GM12864 (cell line): ENCODE data around the gene RPS27L.
"Not testable (repeated sequence)": the region's sequence is repeated elsewhere in the genome, so short reads cannot be mapped to it uniquely, and the experiment has no call there.

Experiments used
- DNase-seq: peaks from one replicate; pipeline ENCODE4 v3.0.0-alpha.2; 2011; ENCODE audit warnings: low read depth
- H3K4me3 ChIP-seq: 2 replicates; pipeline ENCODE4 v1.5.1; 2011; ENCODE audit warnings: mild to moderate bottlenecking, low read depth, low read length, control low read depth
- TF ChIP-seq, protein P1 (sequence below): IDR thresholded peaks from 2 replicates; pipeline ENCODE4 v1.5.1; 2011; ENCODE audit warnings: low read depth, mild to moderate bottlenecking, moderate library complexity, low read length, control low read depth, inconsistent platforms; ENCODE audit errors: missing control alignments

The RPS27L gene

DNA sequence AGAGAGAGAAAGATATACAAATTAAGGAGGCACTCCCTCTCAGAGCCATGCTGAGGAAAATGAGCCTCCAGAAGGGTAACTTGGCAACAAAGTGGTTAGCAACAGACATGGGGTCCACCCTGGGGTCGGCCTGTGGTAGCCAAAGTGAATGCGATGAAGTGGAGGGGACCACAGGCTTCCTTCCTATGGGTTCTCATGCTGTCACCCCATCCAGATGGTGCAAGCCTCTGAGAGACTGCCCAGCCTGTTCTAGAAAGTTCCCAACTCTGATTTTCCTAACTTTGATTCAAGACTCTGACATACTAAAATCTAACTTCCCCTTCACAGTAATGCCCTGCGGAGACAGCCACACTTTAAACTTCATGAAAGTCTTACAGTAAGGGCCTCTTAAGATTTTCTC is 53.9 kb downstream of the RPS27L start:
- no peak for DNase-seq
- TF ChIP-seq, protein P1, sequence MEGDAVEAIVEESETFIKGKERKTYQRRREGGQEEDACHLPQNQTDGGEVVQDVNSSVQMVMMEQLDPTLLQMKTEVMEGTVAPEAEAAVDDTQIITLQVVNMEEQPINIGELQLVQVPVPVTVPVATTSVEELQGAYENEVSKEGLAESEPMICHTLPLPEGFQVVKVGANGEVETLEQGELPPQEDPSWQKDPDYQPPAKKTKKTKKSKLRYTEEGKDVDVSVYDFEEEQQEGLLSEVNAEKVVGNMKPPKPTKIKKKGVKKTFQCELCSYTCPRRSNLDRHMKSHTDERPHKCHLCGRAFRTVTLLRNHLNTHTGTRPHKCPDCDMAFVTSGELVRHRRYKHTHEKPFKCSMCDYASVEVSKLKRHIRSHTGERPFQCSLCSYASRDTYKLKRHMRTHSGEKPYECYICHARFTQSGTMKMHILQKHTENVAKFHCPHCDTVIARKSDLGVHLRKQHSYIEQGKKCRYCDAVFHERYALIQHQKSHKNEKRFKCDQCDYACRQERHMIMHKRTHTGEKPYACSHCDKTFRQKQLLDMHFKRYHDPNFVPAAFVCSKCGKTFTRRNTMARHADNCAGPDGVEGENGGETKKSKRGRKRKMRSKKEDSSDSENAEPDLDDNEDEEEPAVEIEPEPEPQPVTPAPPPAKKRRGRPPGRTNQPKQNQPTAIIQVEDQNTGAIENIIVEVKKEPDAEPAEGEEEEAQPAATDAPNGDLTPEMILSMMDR: no peak
- H3K4me3 ChIP-seq: no peak overlapping the region

DNA sequence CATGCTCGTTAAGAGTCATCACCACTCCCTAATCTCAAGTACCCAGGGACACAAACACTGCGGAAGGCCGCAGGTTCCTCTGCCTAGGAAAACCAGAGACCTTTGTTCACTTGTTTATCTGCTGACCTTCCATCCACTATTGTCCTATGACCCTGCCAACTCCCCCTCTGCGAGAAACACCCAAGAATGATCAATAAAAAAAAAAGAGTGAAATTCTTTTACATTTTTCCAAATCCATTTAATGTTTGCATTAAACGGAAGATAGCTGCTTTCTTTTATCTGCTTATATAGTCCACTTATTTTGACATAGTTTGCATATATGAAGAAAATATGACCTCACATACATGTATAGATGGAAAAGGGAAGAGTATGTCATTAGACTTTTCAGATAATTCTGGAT is 57.7 kb downstream of the RPS27L start:
- DNase-seq, H3K4me3 ChIP-seq: not testable (repeated sequence)

DNA sequence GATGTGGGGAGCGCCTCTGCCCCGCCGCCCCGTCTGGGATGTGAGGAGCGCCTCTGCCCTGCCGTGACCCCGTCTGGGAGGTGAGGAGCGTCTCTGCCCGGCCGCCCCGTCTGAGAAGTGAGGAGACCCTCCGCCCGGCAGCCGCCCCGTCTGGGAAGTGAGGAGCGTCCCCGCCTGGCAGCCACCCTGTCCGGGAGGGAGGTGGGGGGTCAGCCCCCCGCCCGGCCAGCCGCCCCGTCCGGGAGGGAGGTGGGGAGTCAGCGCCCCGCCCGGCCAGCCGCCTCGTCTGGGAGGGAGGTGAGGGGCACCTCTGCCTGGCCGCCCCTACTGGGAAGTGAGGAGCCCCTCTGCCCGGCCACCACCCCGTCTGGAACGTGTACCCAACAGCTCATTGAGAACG is 58.4 kb downstream of the RPS27L start:
- not testable (repeated sequence) for DNase-seq, H3K4me3 ChIP-seq
